ENCODE results near the gene ZFHX2. TPM values are rescaled to one million over a fixed set of nuclear protein-coding genes. Genes with fewer than 3 reads are reported as not detected.

Gene ZFHX2
- total and polyA plus RNA-seq, 3 donors from 2014 or later = 9.2 to 34.3 (median 21.2) TPM

DNA sequence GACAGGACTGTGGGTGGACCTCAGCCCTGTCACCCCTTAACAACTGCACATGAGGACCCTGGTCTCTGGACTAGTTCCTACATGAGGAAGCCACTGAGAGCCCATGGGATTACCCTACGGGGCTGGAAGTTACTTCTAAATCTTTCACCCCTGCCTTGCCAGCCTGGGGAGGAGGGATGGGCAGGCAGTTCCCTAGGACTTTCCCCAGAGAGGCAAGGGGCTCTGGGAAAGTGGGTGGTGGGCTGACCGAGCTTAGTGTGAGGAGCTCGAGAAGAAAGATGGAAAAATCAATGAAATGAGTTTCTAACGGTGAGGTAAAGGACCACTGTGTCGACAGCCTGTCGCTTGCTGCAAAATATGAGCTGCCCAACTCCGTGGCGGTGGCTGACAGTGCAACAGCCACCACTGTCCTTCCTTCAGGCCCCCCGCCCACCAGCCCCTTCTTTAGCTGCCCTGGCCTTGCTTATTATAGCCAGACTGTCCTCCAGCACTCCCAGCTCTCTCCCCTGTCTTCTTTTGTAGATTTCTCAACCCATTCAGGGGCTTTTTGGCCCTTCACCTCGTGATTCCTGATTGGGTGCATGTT, 5.0 kb downstream of the ZFHX2 start:
- H3K4me3 ChIP-seq = no peak overlapping the region
- H3K27ac ChIP-seq = no peak overlapping the region
- intact Hi-C loops (cut with DNase I; ENCODE audit: low total_unique reads) = loop anchor here (10.0 kb wide), 1 partner anchor 62 kb away; no protein-coding TSS in a partner anchor
- no peaks in the 10 kb centered on the region for H3K9me3 ChIP-seq
- WGBS, 2 donors = 74 to 75% methylated on average over 10 of the region's 10 CpGs
- H3K27me3 ChIP-seq = no peaks in the 10 kb centered on the region
- DNase-seq = no peak
- no peaks in the 10 kb centered on the region for H3K36me3 ChIP-seq (ENCODE audit: low read depth, missing control alignments)
- peaks cover 11% of the 10 kb centered on the region for H3K4me1 ChIP-seq
- TF ChIP-seq CTCF (IDR thresholded peaks at IDR 0.05) (no peak), POLR2A (IDR thresholded peaks at IDR 0.05) (no peak)

- intact Hi-C loops (cut with DNase I; ENCODE audit: low total_unique reads) = loop anchor here (10.0 kb wide), 1 partner anchor 61 kb away; no protein-coding TSS in a partner anchor
Measured at GRCh38 chr14:23545740-23546365, 5.7 kb downstream of the ZFHX2 start.

DNA sequence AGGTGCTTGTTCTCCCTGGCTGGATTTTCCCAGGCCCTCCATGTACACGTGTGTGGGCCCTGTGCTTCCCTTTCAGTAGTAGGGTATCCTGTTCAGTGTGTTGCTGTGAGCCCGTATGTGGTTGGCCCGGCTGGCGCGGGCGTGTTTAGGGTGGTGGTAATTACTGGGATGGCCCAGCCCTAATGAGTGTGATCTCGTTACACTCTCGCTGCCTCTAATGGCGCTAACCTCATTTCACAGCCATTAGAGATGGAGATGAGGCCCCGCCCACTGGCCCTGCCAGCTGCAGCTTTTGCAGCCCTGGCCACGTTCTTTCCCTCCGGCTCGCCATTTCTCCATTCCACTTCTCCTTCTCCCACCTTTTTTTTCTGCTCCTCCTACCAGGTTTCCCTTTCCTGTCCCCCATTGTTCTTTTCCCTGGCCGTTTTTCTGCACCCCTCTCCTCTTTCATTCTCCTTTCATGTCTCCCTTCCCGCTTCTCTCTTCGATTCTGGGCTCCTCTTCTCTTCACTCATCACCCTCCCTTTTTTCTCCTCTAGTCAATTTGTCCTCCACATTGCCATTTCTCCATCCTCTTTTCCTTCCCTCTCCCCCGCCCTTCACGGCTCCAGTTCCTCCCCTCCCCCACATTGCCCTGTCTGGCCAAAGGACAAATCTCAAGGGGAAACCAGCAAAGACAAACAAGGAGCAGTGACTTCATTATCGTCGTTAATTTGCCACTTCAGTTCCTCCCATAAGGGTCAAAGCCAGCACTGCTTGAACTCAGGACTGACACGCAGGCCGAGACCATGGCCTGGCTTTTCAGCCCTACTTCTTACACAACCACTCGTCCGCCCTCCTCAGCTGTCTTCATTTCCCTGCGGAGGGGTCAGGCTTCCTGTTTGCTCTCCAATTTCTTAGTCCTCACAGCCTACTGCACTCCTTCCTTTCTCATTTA, 6.8 kb downstream of the ZFHX2 start:
- Histone ChIP-seq H3K4me3 (no peak overlapping the region), H3K4me1 (no peaks in the 10 kb centered on the region), H3K27me3 (no peaks in the 10 kb centered on the region), H3K36me3 (ENCODE audit: low read depth, missing control alignments) (no peaks in the 10 kb centered on the region), H3K9me3 (no peaks in the 10 kb centered on the region), H3K27ac (no peak overlapping the region)
- TF ChIP-seq POLR2A (IDR thresholded peaks at IDR 0.05) = no peak
- TF ChIP-seq CTCF (IDR thresholded peaks at IDR 0.05) = no peak
- DNase-seq = no peak
- intact Hi-C loops (cut with DNase I; ENCODE audit: low total_unique reads) = loop anchor here (10.0 kb wide), 1 partner anchor 60 kb away; no protein-coding TSS in a partner anchor
- WGBS, 2 donors = 65 to 75% methylated on average over 25 of the region's 25 CpGs

More at GRCh38 chr14:23545740-23546365, 5.7 kb downstream of the ZFHX2 start:
- Histone ChIP-seq H3K27me3 (no peaks in the 10 kb centered on the region), H3K36me3 (ENCODE audit: low read depth, missing control alignments) (no peaks in the 10 kb centered on the region), H3K4me1 (peaks cover 8% of the 10 kb centered on the region), H3K9me3 (no peaks in the 10 kb centered on the region), H3K27ac (no peak overlapping the region), H3K4me3 (no peak overlapping the region)
- no peak for TF ChIP-seq POLR2A (IDR thresholded peaks at IDR 0.05)
- no peak for TF ChIP-seq CTCF (IDR thresholded peaks at IDR 0.05)
- 74 to 80% methylated on average over 4 of the region's 4 CpGs for WGBS, 2 donors
- no peak for DNase-seq

GRCh38 chr14:23543403-23543802, 8.2 kb downstream of the ZFHX2 start:
- H3K4me1 ChIP-seq = no peaks in the 10 kb centered on the region
- 96 to 98% methylated on average over 5 of the region's 5 CpGs for WGBS, 2 donors
- no peak overlapping the region for H3K4me3 ChIP-seq
- no peaks in the 10 kb centered on the region for H3K36me3 ChIP-seq (ENCODE audit: low read depth, missing control alignments)
- intact Hi-C loops (cut with DNase I; ENCODE audit: low total_unique reads) = loop anchor here (10.0 kb wide), 1 partner anchor 59 kb away; no protein-coding TSS in a partner anchor
- no peaks in the 10 kb centered on the region for H3K27me3 ChIP-seq
- DNase-seq = no peak
- H3K27ac ChIP-seq = no peak overlapping the region
- TF ChIP-seq POLR2A (IDR thresholded peaks at IDR 0.05) (no peak), CTCF (IDR thresholded peaks at IDR 0.05) (no peak)
- H3K9me3 ChIP-seq = no peaks in the 10 kb centered on the region

Data from testis (tissue), 3 donors.